Pancreas (tissue), 10 donors: Measurements from ENCODE around the gene PTBP3. TPM values are rescaled to one million over a fixed set of nuclear protein-coding genes. Genes with fewer than 3 reads are reported as not detected.

Experiments
- ATAC-seq, 4 donors: fragments of 200-7000 bp; cut with Tn5 transposase; one replicate each; pipeline versions ENCODE4 v1.8.0 to v1.9.1; 2020; ENCODE audit warnings: mild to moderate bottlenecking in 4 of 4, moderate library complexity in 4 of 4
- DNase-seq, 6 donors: peaks; one replicate each; pipeline ENCODE4 v3.0.0-alpha.2; 2020
- FAIRE-seq: peaks from 2 replicates; lab custom pipeline; 2012; peaks lifted over from hg19 to GRCh38; lab: Jason Lieb, UNC
- H3K27ac ChIP-seq, 4 donors: fragments of 200-600 bp; sonication (generic); 1 replicate in 3 of 4; 2 replicates in 1 of 4; pipeline versions ENCODE4 v1.5.0 to v1.8.0; 2020
- H3K27me3 ChIP-seq, 4 donors: fragments of 200-600 bp; one replicate each; pipeline ENCODE4 v1.8.0; 2021
- H3K36me3 ChIP-seq, 3 donors: fragments of 200-600 bp; sonication (generic) in 1 of 3; one replicate each; pipeline versions ENCODE4 v1.5.0 to v1.8.0; 2020 to 2021
- H3K4me1 ChIP-seq, 3 donors: fragments of 200-600 bp; one replicate each; pipeline ENCODE4 v1.8.0; 2021
- H3K4me3 ChIP-seq, 4 donors: fragments of 200-600 bp; sonication (generic) in 2 of 4; one replicate each; pipeline versions ENCODE4 v1.5.0 to v1.8.0; 2020 to 2021
- H3K9me3 ChIP-seq, 4 donors: fragments of 200-600 bp; one replicate each; pipeline ENCODE4 v1.8.0; 2021
- whole genome bisulfite sequencing, 2 donors: extraction: QIAGEN DNeasy Blood & Tissue Kit; methylation state at CpG; one replicate each; pipeline ENCODE4 v1.1.7; 2013; 5-methylcytosine and 5-hydroxymethylcytosine counted together
- intact Hi-C, 3 donors: fragments of 100-400 bp; cut with DNase I; formaldehyde crosslinking; loops; one replicate each; pipeline versions ENCODE4 v1.11.1 to v1.14.2; 2022
- polyA plus RNA-seq, 2 donors: library from polyadenylated mRNA; stranded (reverse); fragments of 200-250 nt; gene quantifications; one replicate each; pipeline ENCODE4 v1.2.3, GENCODE V29; 2013
- total RNA-seq, 6 donors: library from RNA; stranded (reverse); fragmentation: NEBNext Ultra II Directional in 4 of 6; extraction: Animal tissue kit (Norgen Biotek cat#: 25700) in 4 of 6; gene quantifications; one replicate each; pipeline versions ENCODE4 v1.2.1 to v1.2.4, GENCODE V29; 2021 to 2023
- TF ChIP-seq, protein P1 (sequence below), 4 donors: fragments of 200-600 bp; sonication (generic) in 3 of 4; IDR thresholded peaks; one replicate each; pipeline versions ENCODE4 v1.5.0 to v1.8.0; 2021; ENCODE audit warnings: antibody characterized with exemption in 4 of 4
- donor health status: healthy with polysubstance abuse.
- donor health status: DM: no; HTN: no; CAD: no; lungs with moderate emphysema.
- donor health status: DM: no; HTN: no; CAD: no.
- donor health status: control.
- donor health status: control.
- donor health status: Bipolar disorder and iron deficiency.
- donor health status: DM: yes; HTN: yes; CAD: no.
- donor health status: DM: no; HTN: no; CAD: no.
- donor health status: DM: no; HTN: no; CAD: no.
- donor health status: DM: yes; HTN: yes; CAD: no.

Gene PTBP3
- total and polyA plus RNA-seq, 8 donors = 4.4 to 51.5 (median 28.3) TPM

DNA sequence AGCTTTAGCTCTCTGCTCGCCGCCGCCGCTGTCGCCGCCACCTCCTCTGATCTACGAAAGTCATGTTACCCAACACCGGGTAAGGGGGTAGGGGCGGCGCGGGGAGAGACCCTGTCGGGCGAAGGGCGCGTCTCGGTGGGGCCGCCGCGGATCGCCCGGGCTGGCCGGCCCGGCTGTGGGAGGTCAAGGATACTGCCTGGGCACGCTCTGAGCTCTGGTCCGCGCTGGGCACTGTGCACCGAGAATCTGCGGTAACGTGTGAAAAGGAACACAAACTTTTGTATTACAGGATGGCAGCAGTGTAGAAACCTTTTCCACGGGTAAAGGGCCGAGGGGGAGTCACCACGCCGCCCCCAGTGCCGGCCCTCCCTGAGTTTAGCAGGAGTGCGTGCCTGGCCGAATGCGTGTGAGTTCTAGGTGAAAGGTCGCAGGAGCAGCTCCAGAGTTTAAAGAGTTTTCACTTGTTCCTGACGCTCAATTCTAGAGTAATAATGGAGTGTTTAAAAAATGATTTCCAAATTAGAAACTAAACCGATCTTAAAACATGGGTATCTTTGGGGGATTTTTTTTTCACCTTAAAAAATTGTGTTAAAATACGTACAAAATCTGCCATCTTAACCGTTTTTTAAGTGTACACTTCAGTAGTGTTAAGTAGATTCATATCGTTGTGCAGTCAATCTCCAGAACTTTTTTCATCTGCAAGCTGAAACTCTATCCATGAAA, 46.8 kb upstream of the PTBP3 start, which contains the start of gene HSDL2:
Gene HSDL2 (plus strand): TSS at position 7 of the 723 bp plus-strand sequence. CDS start 56 bp downstream, at position 63.
- H3K4me1 ChIP-seq = peaks cover 8 to 41% (median 28%) of the 10 kb centered on the region in 3 donors
- intact Hi-C loops = no loop called here
- DNase-seq (no peak), ATAC-seq (peak; percentile 46 to 60 (median 52)), FAIRE-seq (no peak)
- H3K27me3 ChIP-seq = no peaks in the 10 kb centered on the region
- peak within 1 kb of the TSS; percentile 93 to 99 (median 98) for H3K27ac ChIP-seq
- TF ChIP-seq, protein P1, sequence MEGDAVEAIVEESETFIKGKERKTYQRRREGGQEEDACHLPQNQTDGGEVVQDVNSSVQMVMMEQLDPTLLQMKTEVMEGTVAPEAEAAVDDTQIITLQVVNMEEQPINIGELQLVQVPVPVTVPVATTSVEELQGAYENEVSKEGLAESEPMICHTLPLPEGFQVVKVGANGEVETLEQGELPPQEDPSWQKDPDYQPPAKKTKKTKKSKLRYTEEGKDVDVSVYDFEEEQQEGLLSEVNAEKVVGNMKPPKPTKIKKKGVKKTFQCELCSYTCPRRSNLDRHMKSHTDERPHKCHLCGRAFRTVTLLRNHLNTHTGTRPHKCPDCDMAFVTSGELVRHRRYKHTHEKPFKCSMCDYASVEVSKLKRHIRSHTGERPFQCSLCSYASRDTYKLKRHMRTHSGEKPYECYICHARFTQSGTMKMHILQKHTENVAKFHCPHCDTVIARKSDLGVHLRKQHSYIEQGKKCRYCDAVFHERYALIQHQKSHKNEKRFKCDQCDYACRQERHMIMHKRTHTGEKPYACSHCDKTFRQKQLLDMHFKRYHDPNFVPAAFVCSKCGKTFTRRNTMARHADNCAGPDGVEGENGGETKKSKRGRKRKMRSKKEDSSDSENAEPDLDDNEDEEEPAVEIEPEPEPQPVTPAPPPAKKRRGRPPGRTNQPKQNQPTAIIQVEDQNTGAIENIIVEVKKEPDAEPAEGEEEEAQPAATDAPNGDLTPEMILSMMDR (IDR thresholded peaks at IDR 0.05) = no peak
- H3K4me3 ChIP-seq = peak within 1 kb of the TSS; percentile 63 to 87 (median 68)
- no peaks in the 10 kb centered on the region for H3K9me3 ChIP-seq
- no peaks in the 10 kb centered on the region for H3K36me3 ChIP-seq
- WGBS, 2 donors = 0% methylated on average over 36 to 43 of the region's 43 CpGs

GRCh38 chr9:112379177-112380101, 46.0 kb upstream of the PTBP3 start:
- no peak for FAIRE-seq
- peak overlapping the region; percentile 93 to 99 (median 98) for H3K27ac ChIP-seq
- intact Hi-C loops = no loop called here
- peak; percentile 99 to 100 (median 99) for DNase-seq
- WGBS, 2 donors = 0% methylated on average over 52 to 57 of the region's 57 CpGs
- H3K36me3 ChIP-seq = no peaks in the 10 kb centered on the region
- ATAC-seq = peak; percentile 92 to 98 (median 95)
- H3K9me3 ChIP-seq = no peaks in the 10 kb centered on the region
- no peaks in the 10 kb centered on the region for H3K27me3 ChIP-seq
- peaks cover 8 to 33% (median 25%) of the 10 kb centered on the region in 3 donors for H3K4me1 ChIP-seq
- TF ChIP-seq, protein P1 (IDR thresholded peaks at IDR 0.05) = no peak
- H3K4me3 ChIP-seq = peak overlapping the region; percentile 63 to 87 (median 68)

- peak in 2 of 4 donors; percentile 12 to 13 for ATAC-seq
- H3K4me1 ChIP-seq = peaks cover 8 to 25% (median 18%) of the 10 kb centered on the region in 3 donors
- WGBS, 2 donors = 2 to 4% methylated on average over 27 of the region's 27 CpGs
Observed at GRCh38 chr9:112378328-112379176, 45.1 kb upstream of the PTBP3 start.

More at GRCh38 chr9:112378328-112379176, 45.1 kb upstream of the PTBP3 start:
- intact Hi-C loops = no loop called here
- Histone ChIP-seq H3K4me3 (peak overlapping the region; percentile 60 to 87 (median 67)), H3K27me3 (no peaks in the 10 kb centered on the region), H3K36me3 (no peaks in the 10 kb centered on the region), H3K9me3 (no peaks in the 10 kb centered on the region), H3K27ac (peak overlapping the region; percentile 93 to 99 (median 98))
- TF ChIP-seq, protein P1 (IDR thresholded peaks at IDR 0.05) = no peak
- DNase-seq (peak in 2 of 6 donors; percentile 22 to 57), FAIRE-seq (no peak)
